Stimulated activated CD8-positive, alpha-beta memory T cell treated with anti-CD3 and anti-CD28 coated beads, Interleukin-7, amount 100 ng/mL, for 48 hours (primary cell): ENCODE data around the gene SH3PXD2B.
"Not testable (repeated sequence)": the region's sequence is repeated elsewhere in the genome, so short reads cannot be mapped to it uniquely, and the experiment has no call there.

Experiments
- DNase-seq, 2 donors: peaks; one replicate each; pipeline ENCODE4 v3.0.0-alpha.2; 2020; ENCODE audit warnings: low read depth in 1 of 2; ENCODE audit errors: extremely low read depth in 1 of 2

SH3PXD2B gene

DNA sequence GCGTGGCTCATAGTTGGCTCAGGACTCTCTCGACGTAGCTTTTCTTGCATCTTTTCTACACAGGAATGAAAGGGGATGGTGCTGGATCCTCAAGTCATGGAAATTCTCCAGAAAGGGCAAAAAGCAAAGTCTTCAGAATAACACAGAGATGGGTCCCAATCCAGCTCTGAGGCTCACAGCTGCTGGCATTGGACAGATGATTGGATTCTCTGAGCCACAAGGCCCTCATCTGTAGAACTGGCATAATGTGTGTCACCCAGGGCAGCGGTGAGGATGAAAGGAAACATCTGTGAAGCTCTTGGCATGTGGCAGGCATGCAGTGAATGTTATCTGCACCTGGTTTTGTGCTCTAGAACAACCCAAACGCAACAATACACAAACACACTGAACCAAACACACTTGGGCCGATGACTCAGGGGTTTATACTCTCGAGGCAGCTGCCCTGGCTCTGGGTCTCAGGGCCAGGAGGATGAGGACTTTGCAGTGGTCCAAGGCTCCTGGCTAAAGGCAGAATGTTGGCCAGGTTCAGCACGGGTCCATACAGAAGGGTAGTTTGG is 106.8 kb downstream of the SH3PXD2B start:
- DNase-seq = no peak

DNA sequence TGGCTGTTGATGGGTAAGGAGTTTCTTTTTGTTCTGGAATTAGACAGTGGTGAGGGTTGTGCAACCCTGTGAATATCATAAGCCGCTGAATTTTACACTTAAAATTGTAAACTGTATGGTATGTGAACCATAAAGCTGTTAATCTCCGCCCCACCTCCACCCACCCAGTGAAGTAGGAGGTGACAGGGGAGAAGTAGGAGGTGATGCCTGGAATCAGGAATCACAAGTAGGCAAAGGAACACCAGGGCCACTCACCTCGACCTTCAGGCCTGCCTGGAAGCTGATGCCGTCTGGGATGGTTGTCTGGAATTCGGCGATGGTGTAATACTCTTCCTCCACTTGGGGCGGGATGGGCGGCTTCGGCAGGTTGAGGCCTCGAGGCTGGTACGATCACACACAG is 108.4 kb downstream of the SH3PXD2B start:
- no peak for DNase-seq

DNA sequence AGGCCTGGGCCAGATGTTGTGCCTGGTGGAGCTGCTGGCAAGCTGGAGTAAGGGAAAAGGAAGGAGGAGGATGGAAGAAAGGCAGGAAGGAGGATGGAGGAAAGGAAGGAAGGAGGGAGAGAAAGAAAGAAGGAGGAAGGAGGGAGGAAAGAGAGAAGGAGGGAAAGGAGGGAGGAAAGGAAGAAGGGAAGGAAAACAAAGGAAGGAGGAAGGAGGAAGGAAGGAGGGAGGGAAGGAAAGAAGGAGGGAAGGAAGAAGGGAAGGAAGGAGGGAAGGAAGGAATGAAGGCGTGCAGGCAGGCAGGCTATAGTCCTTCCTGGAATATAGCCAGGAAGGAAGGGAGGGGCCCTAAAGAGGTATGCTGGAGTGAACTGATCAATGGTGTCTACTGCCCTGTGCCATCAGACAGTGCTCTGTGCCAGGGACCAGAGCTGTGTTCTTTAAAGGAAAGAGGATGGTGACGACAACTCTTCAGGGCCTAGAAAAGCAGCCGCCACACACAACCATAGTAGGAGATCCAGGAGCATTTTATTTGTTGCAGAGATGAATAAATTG is 109.4 kb downstream of the SH3PXD2B start:
- DNase-seq = no peak

DNA sequence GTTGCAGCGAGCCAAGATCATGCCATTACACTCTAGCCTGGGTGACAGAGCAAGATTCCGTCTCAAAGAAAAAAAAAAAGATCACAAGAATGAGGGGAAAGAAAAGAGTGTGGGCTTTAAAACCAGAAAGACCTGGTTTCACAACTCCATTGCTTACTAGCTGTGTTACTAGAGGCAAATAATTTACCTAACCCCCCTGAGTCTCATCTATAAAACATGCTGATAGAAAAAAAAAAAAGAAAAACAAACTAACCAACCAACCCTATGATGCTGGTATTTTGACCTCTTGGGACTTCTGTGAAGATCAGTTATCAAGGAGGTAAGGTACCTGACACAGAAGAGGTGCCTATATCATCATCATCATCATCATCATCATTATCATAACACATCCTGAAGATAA is 110.6 kb downstream of the SH3PXD2B start:
- DNase-seq = no peak

DNA sequence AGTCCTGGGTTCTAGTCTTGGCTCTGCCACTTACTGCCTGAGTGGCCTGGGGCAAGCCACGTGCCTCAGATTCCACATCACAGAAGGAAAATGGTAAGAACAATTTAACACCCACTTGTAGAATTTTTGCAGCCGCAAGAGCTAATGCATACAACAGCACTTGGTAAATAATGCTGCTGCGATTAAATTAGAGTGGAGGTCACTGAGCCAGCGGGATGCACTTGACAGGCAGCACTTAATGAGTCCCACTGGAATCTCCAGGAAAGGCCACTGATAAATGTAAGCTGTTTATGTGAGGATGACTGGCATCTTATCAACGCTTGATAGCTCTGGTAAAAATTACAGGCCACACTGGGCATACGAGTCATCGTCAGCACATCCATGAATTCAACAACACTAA is 111.4 kb downstream of the SH3PXD2B start:
- no peak for DNase-seq

DNA sequence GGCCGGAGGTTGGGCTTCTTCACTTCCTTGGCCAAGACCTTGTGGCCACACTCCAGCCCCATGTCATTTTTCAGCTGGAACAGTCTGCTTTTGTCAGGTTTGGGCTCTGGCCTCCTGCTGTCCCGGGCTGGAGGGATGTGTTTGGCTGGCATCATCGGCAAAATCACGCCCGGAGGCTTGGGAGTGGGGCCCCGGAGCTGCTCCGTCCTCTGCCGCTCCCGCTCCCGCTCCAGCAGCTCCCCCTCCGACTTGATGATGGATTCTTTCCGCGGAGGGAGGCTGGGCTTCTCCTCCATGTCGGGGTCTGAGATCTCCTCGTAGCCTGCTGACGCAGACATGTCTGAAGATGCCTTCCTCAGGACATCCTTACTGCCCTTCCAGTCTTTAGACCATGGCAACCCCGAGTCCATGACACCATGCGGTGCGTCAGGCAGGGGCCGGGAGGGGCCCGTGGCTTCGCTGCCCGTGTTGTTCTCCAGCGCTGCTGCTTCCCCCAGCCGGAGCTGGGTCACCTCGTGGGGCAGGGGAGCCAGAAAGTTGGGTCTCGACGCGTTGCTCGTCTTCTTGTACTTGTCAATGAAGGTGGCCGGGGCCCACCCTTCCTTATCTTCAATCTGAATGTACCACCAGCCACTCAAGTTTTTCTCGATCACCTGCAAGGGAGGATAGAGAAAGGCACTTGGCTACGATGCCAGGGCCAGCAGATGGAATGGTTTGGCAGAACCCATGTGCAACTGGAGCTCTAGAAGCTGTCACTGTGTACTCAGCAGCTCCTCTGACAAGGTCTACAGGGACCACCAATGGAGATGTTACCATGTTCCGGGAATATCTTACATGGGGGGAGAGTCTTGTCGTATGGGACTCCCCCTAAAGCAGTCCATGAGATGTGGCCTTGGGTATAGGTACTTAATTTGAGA is 114.8 kb downstream of the SH3PXD2B start:
- DNase-seq = no peak

DNA sequence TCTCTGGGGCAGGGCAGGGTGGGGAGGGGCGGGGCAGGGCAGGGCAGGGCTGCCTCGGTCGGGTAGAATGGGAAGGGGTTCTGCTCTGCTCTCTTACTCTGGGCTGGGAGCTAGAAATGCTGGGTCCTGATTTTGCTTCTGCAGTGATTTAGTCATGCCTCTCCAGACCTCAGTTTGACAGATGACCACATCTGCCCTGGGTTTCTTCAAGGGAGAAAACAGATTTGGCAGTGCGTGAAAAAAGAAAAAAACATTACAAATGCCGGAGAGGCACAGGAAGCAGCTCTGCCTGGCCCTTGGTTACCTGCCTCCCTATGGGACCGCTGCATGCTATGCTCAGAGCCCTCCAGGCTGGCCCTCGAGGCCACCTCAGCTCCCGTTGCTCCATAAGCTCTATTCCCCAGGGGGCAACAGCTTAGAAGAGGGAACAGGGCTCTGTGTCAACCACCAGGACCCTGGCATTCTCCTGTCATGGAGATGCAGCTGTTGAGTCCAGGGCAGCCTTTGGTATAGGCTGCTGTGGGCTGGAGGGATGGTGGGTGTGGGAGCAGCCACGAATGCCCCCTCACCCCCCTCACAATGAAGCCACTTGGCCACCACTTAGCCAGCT is 117.5 kb downstream of the SH3PXD2B start:
- no peak for DNase-seq

DNA sequence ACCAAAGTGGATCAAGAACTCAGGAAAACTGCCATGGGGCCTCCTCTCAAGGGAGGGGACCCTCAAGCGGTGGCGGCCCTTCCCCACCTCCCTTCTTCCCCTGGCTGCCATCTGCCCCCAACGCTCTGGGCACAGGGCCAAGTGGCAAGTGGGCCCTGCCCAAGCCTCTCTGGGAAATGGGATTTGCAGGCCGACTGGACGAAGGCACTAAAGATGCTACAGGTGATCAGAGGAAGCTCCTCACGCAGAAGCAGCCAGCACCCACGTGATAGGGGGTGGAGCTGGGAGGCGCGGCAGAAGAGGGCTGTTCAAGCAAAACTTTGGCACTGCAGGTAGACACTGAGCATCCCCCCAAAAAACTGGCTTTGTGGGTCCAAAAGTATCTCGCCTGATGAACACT is 118.1 kb downstream of the SH3PXD2B start:
- no peak for DNase-seq

DNA sequence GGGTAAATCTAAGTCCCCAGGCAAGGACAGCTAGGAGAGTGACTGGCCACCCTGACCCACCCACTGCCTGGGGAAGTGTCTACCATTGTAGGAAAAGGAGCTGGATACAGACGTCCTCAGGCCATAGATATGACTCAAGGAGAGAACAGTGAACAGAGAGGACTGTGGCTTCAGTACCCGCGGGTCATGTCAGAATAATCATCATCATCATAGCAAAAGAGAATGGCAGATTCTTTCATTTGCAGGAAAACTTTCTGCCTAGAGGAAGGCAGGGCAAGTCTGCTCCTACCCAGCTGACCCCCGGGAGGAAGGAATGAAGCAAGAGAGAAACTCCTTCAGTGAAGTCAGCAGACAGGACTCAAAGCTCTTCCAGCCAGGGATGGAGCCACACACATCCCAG is 118.6 kb downstream of the SH3PXD2B start:
- DNase-seq = no peak

DNA sequence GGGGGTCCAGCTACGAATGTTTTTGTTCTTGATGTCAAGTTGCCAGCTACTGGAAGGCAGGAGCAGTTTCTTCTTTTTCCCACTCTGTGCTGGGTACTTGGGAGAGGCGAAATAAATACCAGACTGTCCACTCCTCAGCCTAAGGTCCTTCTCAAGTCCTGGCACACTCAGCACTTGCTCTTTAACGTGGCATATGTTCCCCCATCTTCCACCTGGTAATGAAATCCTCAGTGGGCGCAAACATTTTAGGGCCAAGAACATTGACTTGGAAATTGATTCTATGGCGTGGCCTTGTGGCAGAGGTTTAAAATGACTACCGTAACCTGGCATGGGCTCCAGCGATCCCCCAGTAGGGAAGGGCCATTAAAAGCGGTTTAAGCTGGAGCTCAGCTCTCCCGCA is 119.7 kb downstream of the SH3PXD2B start:
- DNase-seq = no peak

DNA sequence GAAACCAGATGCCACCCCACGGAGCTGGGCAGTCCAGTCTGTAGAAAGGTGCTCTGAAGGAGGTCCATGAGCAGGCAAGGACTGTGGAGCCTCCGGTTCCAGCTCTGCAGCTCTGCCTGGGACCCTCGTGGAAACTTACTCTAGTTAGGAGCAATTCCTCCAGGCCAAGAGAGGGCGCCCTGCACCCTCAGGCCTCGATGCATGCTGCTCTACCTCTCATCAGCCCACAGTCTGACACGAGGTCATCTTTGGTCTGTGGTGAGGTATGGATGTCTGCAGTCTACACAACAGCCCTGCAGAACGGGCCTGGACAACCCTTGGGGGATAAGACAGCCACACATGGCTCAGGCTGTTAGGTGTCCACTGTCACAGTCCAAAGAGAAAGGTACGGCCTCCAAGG is 120.1 kb downstream of the SH3PXD2B start:
- peak in 1 of 2 donors; percentile 5 for DNase-seq

DNA sequence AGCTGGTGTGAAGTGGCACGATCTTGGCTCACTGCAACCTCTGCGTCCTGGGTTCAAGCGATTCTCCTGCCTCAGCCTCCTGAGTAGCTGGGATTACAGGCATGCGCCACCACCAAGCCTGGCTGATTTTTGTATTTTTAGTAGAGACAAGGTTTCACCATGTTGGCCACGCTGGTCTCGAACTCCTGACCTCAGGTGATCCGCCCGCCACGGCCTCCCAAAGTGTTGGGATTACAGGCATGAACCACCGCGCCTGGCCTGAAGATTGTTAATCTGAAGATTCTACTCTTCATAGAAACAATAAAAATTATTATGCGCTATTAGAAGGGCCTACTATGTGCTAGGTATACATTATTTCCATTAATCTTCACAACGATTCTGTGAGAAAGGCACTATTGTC is 127.4 kb downstream of the SH3PXD2B start:
- not testable (repeated sequence) for DNase-seq

DNA sequence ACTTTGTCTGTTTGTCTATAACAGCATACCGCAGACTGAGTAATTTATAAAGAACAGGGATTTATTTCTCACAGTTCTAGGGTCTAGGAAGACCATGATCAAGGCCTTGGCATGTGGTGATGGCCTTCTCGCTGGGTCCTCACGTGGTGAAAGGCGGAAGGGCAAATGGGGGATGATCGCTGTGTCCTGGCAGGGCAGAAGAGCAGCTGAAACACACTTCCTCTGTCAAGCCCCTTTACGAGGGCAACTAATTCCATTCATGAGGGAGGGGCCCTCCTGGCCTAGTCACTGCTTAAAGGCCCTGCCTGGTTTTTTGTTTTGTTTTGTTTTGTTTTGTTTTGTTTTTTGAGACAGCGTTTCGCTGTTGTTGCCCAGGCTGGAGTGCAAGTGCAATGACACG is 128.9 kb downstream of the SH3PXD2B start:
- no peak for DNase-seq

DNA sequence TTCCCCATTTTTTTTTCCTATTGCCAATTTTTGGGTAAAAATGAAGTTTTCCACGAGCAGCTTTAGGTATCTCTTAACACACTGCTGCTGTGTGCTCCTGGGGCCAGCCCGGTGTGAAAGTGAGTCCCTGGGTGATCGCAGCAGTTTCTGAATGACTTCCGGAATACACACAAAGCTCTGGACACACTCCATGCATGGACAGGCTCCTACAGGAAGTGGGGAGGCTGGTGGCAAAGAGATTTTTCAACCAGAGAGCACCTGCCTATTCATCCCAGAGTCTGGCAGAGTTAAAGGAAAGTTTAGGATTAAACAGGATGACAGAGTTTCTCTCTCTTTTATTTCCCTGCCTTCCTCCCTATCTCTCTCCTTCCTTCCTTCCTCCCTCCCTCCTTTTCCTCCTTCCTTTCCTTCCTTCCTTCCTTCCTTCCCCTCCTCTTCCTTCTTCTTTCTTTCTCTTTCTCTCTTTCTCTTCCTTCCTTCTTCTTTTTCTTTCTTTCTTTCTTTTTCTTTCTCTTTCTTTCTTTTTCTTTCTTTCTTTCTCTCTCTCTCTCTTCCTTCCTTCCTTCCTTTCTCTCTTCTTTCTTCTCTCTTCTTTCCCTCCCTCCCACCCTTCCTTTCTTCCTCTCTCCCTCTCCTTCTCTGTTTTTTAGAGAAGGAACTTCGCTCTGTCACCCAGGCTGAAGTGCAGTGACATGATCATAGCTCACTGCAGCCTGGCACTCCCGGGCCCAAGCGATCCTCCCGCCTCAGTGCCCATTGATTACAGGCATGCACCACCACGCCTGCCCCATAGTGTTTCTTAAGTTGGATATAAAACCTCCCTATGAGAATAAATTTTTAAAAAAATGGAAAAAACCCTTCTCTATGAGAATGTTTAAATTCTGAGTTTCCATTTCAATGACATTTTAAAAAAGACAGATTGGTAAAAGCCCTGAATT is 132.0 kb downstream of the SH3PXD2B start:
- no peak for DNase-seq

DNA sequence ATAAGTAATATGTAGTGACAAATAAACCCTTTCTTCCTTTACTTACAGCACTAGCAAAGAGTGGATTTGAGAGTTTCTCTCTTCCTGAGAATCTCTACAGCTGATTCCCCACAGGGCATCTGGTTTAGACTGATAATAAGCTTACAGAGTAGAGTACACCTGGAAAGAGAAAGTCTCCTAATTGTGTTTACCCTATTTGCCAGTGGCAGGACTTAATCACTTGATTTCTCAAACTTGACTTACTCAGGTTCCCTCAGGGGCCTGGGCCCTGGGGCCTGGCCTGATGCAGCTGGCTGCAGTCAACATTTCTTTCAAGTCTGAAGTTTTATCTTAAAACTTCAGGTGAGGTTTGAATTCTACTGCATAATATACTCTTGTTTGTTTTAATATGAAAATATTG is 132.7 kb downstream of the SH3PXD2B start:
- DNase-seq = no peak

DNA sequence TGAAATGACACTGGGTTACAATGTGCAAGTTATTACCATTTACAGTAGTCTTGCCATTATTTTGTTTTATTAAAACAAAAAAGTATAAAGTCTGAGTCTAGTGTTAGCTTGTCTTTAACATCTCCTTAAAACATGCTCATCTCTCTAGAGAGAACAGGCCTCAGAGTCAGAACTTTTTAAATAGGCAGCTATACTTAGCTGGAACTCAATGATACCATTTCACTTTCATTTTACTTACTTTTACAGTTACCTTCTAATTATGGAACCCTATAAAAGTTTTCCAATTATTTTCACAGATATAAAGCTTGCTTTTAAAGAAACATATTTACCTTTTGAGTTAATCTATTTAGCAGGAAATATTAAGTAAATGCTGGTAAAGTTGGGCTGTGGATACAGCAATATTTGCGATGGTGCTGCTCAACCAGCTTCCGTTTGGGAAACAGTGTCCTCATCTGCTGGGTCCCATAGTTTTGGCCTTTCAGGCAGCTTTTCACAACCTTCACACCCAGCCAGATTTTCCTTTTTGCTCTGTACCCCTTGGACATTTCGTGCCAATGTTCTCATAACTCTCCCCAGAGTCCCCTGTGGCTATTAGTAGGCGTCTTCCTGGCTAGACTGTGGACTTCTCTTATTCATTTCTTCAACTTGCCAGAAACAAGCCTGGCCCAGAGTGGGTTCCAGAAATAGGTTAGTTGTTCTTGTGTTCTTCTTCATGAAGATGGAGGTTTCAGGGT is 134.4 kb downstream of the SH3PXD2B start:
- DNase-seq = no peak

DNA sequence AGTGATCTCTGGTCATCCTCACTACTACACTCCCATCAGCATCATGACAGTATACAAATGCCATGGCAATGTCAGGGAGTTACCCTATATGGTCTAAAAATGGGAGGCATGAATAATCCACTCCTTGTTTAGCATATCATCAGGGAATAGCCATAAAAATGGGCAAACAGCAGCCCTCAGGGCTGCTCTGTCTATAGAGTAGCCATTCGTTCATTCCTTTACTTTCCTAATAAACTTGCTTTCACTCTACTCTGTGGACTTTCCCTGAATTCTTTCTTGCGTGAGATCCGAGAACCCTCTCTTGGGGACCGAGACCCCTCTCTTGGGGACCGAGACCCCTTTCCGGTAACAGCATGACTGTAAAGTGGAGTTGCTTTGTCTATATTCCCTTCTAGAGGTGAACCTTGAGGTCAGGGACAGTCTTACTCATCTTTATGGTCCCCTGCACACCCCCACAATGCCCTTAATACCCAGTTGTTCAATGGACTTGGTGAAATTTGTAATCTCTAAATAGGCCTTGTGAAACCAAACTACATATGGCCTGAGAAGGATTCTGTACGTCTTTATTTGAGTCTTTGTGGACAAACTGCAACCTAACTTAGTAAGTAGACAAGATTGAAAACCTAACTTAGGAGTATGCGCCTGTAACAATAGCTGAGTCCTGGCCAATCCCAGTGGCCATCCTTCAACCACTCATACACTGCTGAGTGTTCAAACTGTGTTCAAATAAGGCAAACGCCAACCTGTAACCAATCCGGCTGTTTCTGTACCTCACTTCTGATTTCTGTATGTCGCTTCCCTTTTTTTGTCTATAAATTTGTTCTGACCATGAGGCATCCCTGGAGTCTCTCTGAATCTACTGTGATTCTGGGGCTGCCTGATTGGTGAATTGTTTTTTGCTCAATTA is 138.5 kb downstream of the SH3PXD2B start:
- DNase-seq = no peak

DNA sequence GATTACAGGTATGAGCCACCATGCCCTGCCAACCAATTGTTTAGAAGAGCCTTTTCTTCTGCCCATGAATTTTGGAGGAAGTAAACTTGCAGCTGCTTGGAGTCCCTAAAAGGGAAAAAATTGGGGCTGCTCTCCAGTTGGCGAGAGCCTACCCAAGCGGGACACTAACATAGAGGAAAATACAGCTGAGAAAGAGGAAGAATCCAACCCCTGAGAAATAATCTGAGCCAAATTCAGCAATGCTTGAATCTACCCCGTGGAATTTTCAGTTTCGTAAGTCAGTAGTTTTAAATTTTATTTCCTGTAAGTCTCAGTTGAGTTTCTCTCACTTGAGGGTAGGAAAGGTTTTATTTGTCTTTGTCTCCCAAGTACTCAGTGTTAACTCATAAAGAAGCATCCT is 140.4 kb downstream of the SH3PXD2B start:
- no peak for DNase-seq

DNA sequence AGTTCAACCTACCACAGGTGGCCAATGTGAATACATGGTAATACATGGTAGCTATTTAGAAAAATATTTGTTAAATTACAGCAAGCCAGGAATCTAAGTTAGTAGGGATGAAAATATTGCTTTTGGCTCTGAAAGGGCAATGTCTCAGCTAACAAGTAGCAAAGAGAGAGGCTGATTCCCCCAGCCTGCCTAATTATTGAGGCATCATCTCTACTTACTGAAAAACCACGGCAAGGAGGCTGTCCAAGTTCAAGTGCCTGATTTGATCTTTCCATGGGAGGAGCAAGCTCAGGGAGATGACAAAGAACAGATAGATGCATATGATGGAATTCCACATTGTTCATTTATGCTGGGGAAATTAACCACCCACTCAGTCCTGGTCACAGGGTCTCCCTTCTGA is 142.0 kb downstream of the SH3PXD2B start:
- no peak for DNase-seq
